Muscle of arm (tissue), 14 donors: ENCODE results near the gene SPATA22. TPM values are rescaled to one million over a fixed set of nuclear protein-coding genes. Genes with fewer than 3 reads are reported as not detected.
"Not testable (repeated sequence)": the region's sequence is repeated elsewhere in the genome, so short reads cannot be mapped to it uniquely, and the experiment has no call there.

Source experiments
- DNase-seq: peaks from one replicate; pipeline ENCODE4 v3.0.0-alpha.2; 2013
- long read RNA-seq, 11 donors: transcript quantifications; one replicate each; lab custom pipeline, GENCODE V29; 2026
- polyA plus RNA-seq, 12 donors: library from polyadenylated mRNA; unstranded; fragments of 120-200 nt; gene quantifications; one replicate each; pipeline ENCODE4 v1.2.1, GENCODE V29; 2013; ENCODE audit not compliant: insufficient read length in 12 of 12

Gene SPATA22, protein sequence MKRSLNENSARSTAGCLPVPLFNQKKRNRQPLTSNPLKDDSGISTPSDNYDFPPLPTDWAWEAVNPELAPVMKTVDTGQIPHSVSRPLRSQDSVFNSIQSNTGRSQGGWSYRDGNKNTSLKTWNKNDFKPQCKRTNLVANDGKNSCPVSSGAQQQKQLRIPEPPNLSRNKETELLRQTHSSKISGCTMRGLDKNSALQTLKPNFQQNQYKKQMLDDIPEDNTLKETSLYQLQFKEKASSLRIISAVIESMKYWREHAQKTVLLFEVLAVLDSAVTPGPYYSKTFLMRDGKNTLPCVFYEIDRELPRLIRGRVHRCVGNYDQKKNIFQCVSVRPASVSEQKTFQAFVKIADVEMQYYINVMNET
- polyA plus RNA-seq: 1 to 10 TPM in 1 of 12 donors, under 1 TPM in 7, not detected in 4; 0.13 to 1.9 (median 0.60) TPM
- long read RNA-seq, donor 1: 0 reads
- long read RNA-seq, donor 2: 0 reads
- long read RNA-seq, donor 3: 0 reads
- long read RNA-seq, donor 4: 0 reads
- long read RNA-seq, donor 5: 0 reads
- long read RNA-seq, donor 6: 0 reads
- long read RNA-seq, donor 7: 0 reads
- long read RNA-seq, donor 8: 0 reads
- long read RNA-seq, donor 9: 0 reads
- long read RNA-seq, donor 10: 0 reads
- long read RNA-seq, donor 11: 0 reads

- no peak for DNase-seq
Measured at GRCh38 chr17:3471599-3471998, at the start of gene SPATA22. SPATA22 (minus strand) TSS chr17:3471819; CDS start chr17:3469325, 2,494 bp downstream.

DNA sequence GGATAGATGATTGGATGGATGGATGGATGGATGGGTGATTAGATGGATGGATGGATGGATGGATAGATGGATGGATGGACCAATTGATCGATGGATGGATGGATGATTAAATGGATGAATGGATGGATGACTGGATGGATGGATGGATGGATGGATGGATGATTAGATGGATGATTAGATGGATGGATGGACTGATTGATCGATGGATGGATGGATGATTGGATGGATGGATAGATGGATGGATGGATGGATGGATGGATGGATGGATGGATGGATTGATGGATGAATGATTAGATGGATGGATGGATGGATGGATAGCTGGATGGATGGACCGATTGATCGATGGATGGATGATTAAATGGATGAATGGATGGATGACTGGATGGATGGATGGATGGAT lies 47.9 kb upstream of the SPATA22 start:
- not testable (repeated sequence) for DNase-seq

GRCh38 chr17:3514873-3515272 lies 43.3 kb upstream of the SPATA22 start:
- DNase-seq: no peak

- DNase-seq: not testable (repeated sequence)
Measured at GRCh38 chr17:3514167-3514566, 42.5 kb upstream of the SPATA22 start.

GRCh38 chr17:3513305-3514035 lies 41.9 kb upstream of the SPATA22 start:
- DNase-seq: no peak

GRCh38 chr17:3512505-3513171 lies 41.0 kb upstream of the SPATA22 start:
- DNase-seq: peak; percentile 88

GRCh38 chr17:3511852-3512504 lies 40.4 kb upstream of the SPATA22 start:
- no peak for DNase-seq

GRCh38 chr17:3510090-3510489 lies 38.5 kb upstream of the SPATA22 start:
- DNase-seq: no peak

- DNase-seq: no peak
Measured at GRCh38 chr17:3507869-3508268, 36.2 kb upstream of the SPATA22 start.

DNA sequence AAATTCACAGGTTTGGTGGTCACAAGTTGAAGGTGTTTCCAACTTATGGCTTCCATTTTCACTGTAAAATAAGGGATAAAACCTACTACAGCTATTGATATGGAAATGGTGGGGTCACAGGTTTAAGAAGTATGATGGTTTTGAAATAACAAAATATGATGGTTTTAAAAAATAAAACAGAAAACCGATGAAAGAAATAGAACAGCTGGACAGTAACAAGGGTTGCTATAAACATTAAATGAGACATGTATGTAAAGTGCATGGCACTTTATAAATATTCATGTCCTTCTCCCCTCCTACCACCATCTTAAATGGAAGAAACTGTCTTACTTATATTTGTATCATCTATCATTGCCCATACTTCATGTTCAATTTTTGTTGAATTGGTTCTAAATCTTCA lies 35.5 kb upstream of the SPATA22 start:
- DNase-seq: no peak

DNA sequence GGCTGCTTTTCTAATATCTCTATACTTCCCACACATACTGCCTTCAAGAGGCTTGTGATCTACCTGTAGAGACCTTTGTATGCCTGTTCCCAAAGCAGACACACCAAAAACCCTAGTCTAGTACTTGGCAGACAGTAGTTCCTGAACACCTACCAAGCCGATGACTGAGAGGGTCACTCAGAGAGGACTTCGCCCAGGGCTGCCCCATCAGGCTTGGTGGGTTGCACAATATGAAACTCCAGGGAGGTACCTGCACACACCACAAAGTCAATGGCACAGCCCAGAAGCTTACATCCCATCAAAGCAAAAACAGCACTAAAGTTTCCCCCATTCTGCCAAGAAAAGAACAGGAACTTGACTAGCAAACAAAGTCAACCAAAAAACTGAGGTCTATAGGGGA lies 34.4 kb upstream of the SPATA22 start:
- no peak for DNase-seq

DNA sequence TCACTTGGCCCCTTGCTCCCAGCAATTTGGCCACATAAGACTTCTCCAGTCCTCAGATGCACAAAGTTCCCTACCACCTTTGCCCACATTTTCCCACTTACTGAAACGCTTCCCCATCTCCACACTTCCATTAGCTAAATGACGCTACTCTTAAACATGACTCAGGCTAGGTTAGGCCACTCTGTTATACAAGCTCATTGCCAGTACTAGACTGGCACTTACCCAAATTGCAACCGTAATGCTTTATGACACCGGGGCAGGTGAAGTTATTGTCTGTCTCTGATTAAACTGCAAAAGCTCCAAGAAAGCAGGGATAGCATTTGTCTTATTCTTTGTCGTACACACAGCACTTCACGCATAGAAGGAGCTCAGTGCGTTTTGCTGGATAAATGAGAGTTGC lies 33.4 kb upstream of the SPATA22 start:
- DNase-seq: no peak

DNA sequence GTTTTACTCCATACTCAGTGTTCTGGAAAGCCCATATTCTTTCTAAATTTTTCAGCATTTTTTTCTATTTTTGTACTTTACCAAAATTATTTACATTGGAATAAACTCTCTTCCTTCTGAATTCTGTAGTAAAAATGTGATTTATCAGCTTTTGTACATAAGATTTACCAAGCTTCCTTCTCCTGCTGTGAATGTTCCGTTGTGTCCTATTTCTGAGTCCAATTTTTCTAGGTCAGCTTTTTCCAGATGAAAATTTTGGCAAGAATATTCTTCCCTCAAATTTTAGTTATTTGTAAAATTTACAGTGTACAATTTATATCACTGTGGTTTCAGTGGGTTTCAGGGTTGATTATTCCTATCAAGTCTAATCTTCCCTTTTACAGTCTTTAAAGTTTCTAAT lies 31.7 kb upstream of the SPATA22 start:
- DNase-seq: no peak

GRCh38 chr17:3502466-3502865 lies 30.8 kb upstream of the SPATA22 start:
- no peak for DNase-seq

DNA sequence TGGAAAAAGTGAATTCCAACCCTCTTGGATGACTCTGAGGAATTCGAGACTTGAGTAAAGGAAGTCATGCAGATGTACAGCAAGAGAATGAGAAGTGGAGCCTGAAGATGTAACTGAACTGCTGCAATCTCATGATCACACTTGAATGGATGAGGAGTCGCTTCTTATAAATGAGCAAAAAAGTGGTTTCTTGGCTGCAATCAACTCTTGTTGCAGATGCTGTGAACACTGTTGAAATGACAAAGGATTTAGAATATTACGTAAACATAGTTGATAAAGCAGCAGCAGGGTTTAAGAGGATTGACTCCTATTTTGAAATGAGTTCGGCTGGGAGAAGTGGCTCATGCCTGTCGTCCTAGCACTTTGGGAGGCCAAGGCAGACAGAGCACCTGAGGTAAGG lies 29.7 kb upstream of the SPATA22 start:
- no peak for DNase-seq

DNA sequence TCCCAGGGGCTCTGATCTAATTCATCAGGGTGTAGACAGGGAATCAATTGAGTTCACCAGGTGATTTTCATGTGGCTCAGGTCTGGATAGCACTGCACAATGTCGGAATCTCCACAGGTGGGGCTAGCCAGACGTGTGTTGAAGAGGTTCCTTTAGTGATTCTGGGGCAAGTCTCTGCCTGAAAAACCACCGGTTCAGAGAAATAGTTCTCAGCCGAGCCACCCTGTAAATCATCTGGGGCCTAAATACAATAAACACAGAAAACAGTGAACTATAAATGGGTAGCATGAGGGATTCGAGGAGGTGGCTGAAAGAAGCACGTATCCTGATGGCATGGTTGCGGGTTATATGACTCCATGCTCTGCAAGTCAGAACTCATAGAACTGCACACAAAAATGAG lies 25.5 kb upstream of the SPATA22 start:
- no peak for DNase-seq

- no peak for DNase-seq
Measured at GRCh38 chr17:3485481-3486068, 14.0 kb upstream of the SPATA22 start.

DNA sequence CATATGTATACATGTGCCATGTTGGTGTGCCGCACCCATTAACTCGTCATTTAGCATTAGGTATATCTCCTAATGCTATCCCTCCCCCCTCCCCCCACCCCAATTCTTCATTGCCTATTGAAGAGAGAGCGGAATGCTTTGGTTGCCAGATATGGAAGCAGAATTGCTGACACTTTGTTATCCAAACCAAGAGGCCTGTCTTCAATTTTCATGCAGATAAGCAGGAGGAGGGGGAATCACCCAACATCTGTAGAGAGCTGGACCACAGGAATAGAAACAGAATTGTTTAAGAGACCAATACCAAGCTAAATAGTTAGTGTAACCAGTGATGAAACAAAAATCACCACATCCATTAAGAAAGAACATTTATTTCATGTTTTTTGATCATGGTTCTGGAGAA lies 11.2 kb upstream of the SPATA22 start:
- no peak for DNase-seq

DNA sequence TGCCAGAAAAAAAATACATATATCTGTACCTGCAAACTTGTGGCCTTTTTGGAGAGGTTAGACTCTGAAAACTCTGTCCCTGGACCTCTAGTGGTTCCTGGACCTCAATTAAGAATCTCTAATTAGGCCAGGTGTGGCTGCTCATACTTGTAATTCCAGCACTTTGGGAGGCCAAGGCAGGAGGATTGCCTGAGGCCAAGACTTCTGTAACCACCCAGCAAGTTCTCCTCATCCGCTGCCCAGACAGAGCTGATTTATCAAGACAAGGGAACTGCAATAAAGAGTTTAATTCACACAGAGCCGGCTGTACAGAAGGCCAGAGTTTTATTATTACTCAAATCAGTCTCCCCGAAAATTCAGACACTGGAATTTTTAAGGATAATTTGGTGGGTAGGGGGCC lies 8.4 kb upstream of the SPATA22 start:
- DNase-seq: no peak

DNA sequence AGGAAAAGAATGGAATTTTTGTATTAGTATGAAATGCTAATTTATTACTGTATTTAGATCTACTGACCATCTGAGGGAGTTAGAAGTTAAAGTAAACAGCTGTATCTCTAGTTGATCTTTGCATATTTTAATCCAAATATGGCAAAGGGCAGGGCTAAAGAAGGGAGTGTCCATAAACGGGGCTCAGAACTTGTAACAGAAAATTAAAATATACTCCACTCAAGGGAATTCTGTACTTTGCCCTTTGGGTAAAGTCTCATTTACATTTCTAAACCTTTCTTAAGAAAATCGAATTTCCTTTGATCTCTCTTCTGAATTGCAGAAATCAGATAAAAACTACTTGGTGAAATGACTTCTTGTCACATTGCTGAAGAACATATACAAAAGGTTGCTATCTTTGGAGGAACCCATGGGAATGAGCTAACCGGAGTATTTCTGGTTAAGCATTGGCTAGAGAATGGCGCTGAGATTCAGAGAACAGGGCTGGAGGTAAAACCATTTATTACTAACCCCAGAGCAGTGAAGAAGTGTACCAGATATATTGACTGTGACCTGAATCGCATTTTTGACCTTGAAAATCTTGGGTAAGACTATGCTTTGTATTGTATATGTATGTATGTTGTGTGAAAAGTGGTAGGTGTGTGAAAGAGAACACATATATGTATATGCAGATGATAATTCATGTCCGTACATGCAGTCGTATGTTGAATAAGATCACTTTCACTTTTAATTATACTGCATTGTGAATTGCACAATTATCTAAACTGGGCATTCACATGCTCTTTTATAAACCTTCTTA lies 4.4 kb upstream of the SPATA22 start, which contains the start of gene ASPA:
Gene ASPA (plus strand): TSS at position 186 of the 799 bp plus-strand sequence. CDS start 163 bp downstream, at position 349.
- peak; percentile 24 for DNase-seq
